ENCODE data around the gene TMEM273. TPM values are rescaled to one million over a fixed set of nuclear protein-coding genes. Genes with fewer than 3 reads are reported as not detected.

Gene TMEM273
- total RNA-seq, 1 experiment from 2014 or later, result not detected

DNA sequence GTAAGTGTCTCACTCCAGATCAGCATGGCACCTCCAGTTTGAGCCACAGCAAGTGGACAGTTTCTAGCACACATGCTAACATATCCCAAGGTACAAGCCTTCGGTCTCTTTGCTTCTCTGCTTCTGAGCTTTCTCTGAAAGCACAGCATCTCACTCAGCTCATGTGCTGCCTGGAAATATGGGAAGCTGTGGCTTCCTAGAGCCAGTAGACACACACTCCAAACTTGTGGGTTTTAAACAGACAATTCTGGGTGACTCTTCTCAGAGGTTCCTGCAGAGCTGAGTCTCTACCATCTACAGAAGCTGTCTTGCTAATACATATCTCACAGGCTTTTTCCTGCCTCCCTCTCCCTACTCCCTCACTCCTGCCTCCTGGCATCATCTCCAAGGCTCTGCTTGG lies 23.9 kb upstream of the TMEM273 start:
- Histone ChIP-seq H3K4me3 (replicated peaks in 1 of 2; ENCODE audit: low read depth in 1 of 2, low read length in 2 of 2) (no peak overlapping the region), H3K4me1 (ENCODE audit: control insufficient read depth in 1 of 2, insufficient read depth in 2 of 2, low read length in 2 of 2) (no peaks in the 10 kb centered on the region), H3K9me3 (ENCODE audit: control insufficient read depth in 1 of 2, insufficient read depth in 1 of 2, low read depth in 1 of 2, low read length in 2 of 2) (no peaks in the 10 kb centered on the region), H3K36me3 (ENCODE audit: control insufficient read depth in 1 of 2, insufficient read depth in 2 of 2, low read length in 2 of 2) (no peaks in the 10 kb centered on the region), H2AFZ (ENCODE audit: low read depth, low read length, poor library complexity, severe bottlenecking) (no peak overlapping the region), H3K27ac (ENCODE audit: low read depth, low read length) (no peak overlapping the region), H3K9ac (ENCODE audit: low read length) (no peak overlapping the region), H4K20me1 (ENCODE audit: insufficient read depth) (no peaks in the 10 kb centered on the region), H3K9me2 (ENCODE audit: insufficient read depth) (no peaks in the 10 kb centered on the region), H3K79me2 (ENCODE audit: insufficient read depth, low read length) (no peaks in the 10 kb centered on the region), H3K4me2 (ENCODE audit: low read length) (no peak overlapping the region), H3K27me3 (ENCODE audit: insufficient read depth, low read length) (peaks cover 50% of the 10 kb centered on the region)
- intact Hi-C loops (cut with micrococcal nuclease), result no loop called here
- ChIA-PET RAD21 (ENCODE audit: low non-redundant PET in 1 of 2, low total read pairs in 2 of 2, uncharacterized antibody in 2 of 2, unreplicated experiment in 2 of 2) (no interaction called here), POLR2A (no interaction called here), CTCF (no interaction called here)
- no peak for TF ChIP-seq EZH2phosphoT487 (IDR thresholded peaks at IDR 0.05; ENCODE audit: borderline replicate concordance)
- no peak for TF ChIP-seq MAX (IDR thresholded peaks at IDR 0.05)
- TF ChIP-seq ZNF274 (IDR thresholded peaks at IDR 0.05; ENCODE audit: low read depth, low read length), result no peak
- no peak for TF ChIP-seq CTCF (IDR thresholded peaks at IDR 0.05 in 2 of 3, conservative IDR thresholded peaks at IDR 0.05 in 1 of 3; ENCODE audit: borderline replicate concordance in 1 of 3, insufficient read depth in 1 of 3, low read depth in 2 of 3, low read length in 2 of 3)
- no peak for TF ChIP-seq RAD21 (IDR thresholded peaks at IDR 0.05; ENCODE audit: low read depth)
- TF ChIP-seq EGR1 (IDR thresholded peaks at IDR 0.05; ENCODE audit: low read depth), result no peak
- TF ChIP-seq SRF (IDR thresholded peaks at IDR 0.05; ENCODE audit: low read depth), result no peak
- TF ChIP-seq CBX3 (IDR thresholded peaks at IDR 0.05; ENCODE audit: low read depth), result no peak
- TF ChIP-seq, protein P1, sequence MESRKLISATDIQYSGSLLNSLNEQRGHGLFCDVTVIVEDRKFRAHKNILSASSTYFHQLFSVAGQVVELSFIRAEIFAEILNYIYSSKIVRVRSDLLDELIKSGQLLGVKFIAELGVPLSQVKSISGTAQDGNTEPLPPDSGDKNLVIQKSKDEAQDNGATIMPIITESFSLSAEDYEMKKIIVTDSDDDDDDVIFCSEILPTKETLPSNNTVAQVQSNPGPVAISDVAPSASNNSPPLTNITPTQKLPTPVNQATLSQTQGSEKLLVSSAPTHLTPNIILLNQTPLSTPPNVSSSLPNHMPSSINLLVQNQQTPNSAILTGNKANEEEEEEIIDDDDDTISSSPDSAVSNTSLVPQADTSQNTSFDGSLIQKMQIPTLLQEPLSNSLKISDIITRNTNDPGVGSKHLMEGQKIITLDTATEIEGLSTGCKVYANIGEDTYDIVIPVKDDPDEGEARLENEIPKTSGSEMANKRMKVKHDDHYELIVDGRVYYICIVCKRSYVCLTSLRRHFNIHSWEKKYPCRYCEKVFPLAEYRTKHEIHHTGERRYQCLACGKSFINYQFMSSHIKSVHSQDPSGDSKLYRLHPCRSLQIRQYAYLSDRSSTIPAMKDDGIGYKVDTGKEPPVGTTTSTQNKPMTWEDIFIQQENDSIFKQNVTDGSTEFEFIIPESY (IDR thresholded peaks at IDR 0.05; ENCODE audit: extremely low read depth, insufficient replicate concordance, low read length), result no peak
- no TSS peak for BruUV-seq (replicated peaks)
- DNase-seq (ENCODE audit: low read depth, low spot score) (no peak), ATAC-seq (no peak)
